Raji (cell line): ENCODE data around the gene APEX1.
A peak's percentile ranks its signal among the peaks of the same experiment; 100 is the strongest.

ENCODE experiments used
- POLR2A ChIP-seq: IDR thresholded peaks from 2 replicates; pipeline ENCODE4 v1.6.1; 2011; ENCODE audit warnings: low read depth, low read length, control low read depth; ENCODE audit not compliant: insufficient read depth

Gene APEX1

GRCh38 chr14:20454516-20455354 lies at the start of gene APEX1, which contains the start of gene OSGEP:
Gene APEX1 (plus strand): TSS chr14:20455226. CDS start chr14:20455646, 420 bp downstream.
Gene OSGEP (minus strand): TSS chr14:20454812. CDS start chr14:20454683, 129 bp downstream.
- TF ChIP-seq POLR2A: peak; percentile 85

DNA sequence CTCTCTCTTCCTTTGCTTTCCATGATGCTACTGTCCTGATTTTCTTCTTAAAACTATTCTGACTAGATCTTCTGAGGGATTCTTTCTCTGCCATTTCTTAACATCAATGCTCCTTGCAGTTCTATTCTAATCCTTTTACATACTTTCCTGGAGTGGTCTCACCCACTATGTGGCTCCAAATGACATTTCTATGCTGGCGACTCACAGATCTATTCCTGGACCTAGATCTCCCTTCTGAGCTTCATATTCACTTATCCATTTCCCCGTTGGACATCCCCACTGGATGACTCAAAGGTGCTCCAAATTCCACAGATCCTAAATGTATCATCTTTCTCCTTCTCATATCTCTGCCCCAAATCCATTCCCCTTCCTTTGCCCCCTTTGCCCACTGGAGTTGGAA lies 45.8 kb upstream of the APEX1 start:
- TF ChIP-seq POLR2A: no peak

DNA sequence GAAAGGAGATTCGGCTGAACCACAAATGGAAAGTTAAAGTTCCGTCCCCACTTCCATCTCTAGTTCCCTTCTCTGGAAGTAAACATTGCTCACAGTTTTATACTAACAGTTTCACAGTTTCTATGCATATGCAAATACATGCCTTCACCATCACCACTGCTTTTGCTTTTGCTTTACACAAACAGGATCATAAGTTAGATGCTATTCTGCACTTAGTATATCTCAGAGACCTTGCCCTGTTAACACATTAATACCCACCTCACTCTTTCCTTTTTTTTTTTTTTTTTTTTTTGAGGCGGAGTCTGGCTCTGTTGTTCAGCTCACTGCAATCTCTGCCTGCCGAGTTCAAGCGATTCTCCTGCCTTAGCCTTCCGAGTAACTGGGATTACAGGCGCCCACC lies 42.6 kb upstream of the APEX1 start:
- no peak for TF ChIP-seq POLR2A

DNA sequence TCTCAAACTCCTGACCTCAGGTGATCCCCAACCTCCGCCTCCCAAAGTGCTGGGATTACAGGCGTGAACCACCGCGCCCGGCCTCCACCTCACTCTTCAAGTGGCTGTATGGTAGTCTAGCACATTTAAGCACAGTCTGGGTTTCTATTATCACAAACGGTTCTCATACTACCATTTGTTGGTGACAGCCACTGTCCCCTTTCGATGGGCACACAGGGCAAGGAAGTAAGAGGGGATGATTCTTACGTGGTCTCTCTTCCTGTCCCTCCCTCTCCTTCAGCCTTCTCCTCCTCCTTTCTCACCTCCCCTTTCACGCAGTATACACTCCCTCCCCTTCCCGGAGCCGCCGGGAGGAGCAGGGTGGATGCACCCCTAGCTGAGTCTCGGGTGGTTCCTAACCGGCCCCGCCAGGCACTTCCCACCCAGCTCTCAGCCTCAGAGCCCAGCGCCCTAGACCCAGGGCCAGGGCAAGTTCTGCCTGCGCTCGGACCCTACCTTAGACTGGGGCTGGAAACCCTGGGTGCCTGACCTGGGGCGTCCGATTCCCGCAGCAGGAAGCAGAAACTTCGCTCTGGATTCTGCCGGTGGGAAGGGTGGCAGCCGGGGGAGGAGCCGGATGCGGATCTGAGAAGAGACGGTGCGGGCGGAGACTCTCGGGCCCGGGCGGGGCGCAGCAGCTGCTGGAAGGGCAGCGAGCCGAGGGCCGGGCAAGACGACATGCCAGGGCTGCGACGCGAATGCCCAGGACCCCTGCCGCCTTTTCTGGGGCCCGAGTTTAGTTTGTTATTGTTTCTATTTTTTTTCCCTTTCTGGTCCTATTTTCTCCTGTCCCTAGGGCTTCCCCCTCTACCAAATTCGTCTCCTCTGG lies 41.9 kb upstream of the APEX1 start, which contains the start of gene TEP1:
Gene TEP1, minus strand, starts transcription at position 626 of the 868 bp plus-strand sequence. CDS start 5,062 bp downstream, outside the sequence.
- TF ChIP-seq POLR2A: peak; percentile 72

GRCh38 chr14:20413744-20414082 lies 41.3 kb upstream of the APEX1 start:
- TF ChIP-seq POLR2A: no peak

GRCh38 chr14:20415782-20416206 lies 39.2 kb upstream of the APEX1 start:
- no peak for TF ChIP-seq POLR2A

DNA sequence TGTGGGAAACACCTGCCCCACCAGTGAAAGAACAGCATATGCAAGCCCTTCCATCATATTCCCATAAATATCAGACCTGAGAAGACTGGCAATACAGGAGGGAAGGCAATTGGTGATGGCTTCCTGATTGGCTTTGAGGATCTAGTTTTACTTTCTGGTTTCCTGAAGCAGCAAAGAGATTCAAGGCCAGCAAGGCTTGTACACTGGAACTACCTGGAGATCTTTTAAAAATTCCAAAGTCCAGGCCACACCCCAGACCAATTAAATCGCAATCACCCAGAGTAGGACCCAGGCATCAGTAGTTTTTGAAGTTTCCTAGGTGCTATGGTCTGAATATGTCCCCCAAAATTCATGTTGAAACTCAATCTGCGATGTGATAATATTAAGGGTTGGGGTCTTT lies 38.8 kb upstream of the APEX1 start:
- no peak for TF ChIP-seq POLR2A

DNA sequence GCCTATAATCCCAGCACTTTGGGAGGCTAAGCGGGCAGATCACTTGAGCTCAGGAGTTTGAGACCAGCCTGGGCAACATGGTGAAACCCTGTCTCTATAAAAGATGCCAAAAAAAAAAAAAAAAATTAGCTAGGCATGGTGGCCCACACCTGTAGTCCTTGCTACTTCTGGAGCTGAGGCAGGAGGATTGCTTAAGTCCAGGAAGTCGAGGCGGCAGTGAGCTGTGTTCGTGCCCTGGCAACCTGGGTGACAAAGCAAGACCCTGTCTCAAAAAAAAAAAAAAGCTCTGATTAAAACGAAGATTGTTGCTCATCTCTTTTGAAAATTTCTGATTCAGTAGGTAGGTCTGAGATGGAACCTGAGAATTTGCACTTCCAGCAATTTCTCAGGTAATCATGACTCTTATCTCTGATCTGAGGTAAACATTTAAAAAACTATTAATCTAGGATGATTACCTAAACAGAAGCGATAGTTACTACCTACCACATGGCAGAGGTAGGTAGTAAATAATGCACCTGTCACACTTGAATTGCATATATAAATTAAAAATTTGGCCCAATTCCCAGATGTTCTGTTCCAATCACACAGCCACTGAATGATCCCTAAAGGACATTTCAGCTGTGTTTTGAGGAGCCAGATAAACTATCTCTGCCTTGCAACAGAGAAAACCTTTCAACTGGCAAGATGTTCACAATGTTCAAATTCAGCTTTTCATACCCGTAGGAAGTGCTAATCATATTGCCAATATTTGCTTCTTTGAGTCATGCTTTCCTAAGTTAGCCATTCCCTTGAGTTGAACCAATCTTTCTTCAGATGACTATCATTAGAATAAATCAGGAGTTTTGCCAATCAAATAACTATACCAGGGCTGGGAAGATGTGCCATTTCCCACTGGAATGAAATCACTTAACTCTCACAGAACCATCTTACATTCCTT lies 37.5 kb upstream of the APEX1 start:
- TF ChIP-seq POLR2A: no peak

DNA sequence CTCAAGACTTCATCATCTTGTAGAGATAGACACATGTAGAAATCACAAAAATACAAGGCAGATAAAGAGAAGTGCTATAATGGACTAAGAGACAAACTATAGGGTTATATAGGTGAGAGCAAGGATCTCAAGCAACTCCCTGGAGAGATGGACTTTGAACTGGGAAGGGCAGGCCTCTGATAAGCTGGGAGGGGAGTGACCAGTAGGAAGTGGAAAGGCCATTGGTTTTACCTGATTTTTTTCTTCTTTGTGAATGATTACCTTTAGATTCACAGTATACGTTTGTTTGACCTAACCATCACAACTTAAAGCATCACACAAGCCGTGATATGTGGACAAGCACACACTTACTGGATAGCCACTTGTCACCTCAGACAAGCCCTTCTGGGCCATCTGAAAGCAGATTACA lies 36.5 kb upstream of the APEX1 start:
- TF ChIP-seq POLR2A: no peak

DNA sequence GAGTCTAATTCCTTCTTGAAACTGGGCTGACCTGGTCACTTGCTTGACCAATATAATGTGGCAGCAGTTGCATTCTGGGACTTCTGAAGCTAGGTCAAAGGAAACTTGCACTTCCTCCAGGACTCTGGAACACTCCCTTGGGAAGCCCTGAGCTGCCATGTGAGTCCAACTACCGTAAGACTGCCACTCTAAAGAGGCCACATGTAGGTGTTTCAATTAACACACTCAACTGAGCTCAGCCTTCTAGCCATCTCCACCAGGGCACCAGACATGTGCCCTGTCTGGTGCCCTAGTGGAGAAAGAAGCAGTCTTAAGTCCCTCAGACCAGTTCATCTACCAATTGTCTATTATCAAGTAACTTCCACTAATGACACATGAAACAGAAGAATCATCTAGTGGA lies 35.6 kb upstream of the APEX1 start:
- TF ChIP-seq POLR2A: no peak

DNA sequence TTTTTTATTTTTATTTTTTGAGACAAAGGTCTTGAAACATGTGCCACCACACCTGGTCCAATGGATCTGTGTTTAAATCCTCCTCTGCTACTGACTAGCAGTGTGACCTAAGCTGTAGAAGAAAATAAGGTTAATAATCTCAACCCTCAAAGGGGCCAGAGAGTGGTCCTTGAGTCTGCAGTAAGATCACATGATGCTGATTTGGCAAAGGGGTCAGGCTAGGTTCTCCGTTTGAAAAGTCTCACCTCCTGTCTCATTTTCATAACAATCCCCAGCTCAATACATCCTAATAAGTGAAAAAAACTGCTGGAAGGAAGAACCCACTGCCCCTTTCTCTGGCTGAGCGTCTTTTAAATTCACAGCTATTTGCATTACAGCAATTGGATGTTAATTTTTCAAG lies 33.8 kb upstream of the APEX1 start:
- no peak for TF ChIP-seq POLR2A

DNA sequence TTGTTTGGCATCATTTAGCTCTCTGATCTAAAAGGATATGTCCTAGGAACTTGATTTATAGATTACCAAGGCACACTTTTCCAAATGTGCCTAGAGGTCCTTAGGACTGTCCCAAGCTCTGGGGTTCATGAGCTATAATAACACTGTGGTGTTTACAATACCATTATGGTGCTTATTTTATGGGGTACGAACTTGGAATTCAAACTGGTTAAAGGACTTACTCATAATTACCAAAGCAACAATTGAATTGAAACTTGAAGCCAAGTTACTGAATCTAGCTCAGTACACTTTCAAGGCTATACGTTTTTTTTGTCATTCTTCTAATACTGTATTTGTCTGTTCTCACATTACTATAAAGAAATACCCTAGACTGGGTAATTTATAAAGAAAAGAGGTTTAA lies 32.1 kb upstream of the APEX1 start:
- TF ChIP-seq POLR2A: no peak

DNA sequence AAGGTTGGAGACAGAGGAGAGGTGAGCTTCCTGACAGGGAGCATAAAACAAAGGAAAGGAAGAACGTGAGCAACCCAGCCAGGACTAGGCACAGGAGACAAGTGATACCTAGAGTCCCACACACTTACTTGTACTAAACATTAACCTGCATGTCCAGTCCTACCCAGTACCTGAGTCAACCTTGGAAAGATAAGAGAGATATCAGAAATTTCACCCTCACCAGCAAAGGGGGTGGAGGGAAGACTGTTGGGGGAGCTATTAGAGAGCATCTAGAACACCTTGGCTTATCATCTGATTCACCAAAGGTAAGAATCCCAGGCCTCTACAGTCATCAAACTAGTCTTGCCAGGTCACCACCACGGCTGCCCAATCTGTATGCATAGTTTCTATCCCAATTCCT lies 30.2 kb upstream of the APEX1 start:
- TF ChIP-seq POLR2A: no peak

DNA sequence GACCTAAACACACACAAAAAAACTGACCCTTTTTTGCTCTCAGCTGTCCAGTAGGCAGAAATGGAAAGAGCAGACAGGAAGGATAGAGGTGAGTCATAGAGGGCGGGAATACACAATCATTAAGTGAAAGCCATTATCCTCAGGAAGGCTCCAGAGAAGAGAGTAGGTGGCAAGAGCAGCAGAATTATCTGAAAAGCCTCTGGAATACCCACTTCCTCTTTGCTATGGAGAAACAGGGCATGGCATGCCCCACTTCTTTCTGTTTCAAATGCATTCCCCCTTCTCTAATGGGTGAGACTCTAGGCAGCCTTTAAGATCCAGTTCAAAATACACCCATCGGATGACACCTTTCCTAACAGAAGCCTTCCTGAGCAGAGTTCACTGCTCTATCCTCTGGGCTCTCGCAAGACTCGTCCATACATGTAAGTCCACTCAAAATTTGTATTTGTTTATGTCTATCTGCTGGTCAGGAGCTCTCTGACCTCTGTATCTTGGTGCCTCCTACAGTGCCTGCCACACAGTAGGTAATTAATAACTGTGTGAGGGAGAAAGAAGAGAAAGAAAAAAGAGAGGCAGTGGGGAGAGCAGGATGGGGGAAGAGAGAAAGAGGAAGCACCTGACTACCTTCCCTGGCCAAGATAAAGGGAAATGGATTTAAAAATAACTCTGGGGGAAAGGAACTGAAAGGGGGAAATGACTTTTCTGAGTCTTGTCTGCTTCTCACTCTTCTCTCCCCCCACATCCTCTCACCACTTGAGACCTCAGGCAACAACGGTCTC lies 27.6 kb upstream of the APEX1 start:
- TF ChIP-seq POLR2A: no peak
